Uterus (tissue), 2 donors: ENCODE results near the gene CLNK.

ENCODE experiments used
- POLR2A ChIP-seq, 2 donors: fragments of 450-650 bp; IDR thresholded peaks; one replicate each; pipeline ENCODE4 v1.6.1; 2016; ENCODE audit warnings: antibody characterized with exemption in 2 of 2, mild to moderate bottlenecking in 1 of 2, moderate library complexity in 1 of 2
- TF ChIP-seq, protein P1 (sequence below), 4 experiments: fragments of 200-600 bp in 2 of 4; fragments of 450-650 bp in 2 of 4; sonication (generic) in 2 of 4; IDR thresholded peaks; one replicate each; pipeline ENCODE4 v1.5.1; 2016 to 2019; ENCODE audit warnings: antibody characterized with exemption in 4 of 4, mild to moderate bottlenecking in 2 of 4, moderate library complexity in 1 of 4

DNA sequence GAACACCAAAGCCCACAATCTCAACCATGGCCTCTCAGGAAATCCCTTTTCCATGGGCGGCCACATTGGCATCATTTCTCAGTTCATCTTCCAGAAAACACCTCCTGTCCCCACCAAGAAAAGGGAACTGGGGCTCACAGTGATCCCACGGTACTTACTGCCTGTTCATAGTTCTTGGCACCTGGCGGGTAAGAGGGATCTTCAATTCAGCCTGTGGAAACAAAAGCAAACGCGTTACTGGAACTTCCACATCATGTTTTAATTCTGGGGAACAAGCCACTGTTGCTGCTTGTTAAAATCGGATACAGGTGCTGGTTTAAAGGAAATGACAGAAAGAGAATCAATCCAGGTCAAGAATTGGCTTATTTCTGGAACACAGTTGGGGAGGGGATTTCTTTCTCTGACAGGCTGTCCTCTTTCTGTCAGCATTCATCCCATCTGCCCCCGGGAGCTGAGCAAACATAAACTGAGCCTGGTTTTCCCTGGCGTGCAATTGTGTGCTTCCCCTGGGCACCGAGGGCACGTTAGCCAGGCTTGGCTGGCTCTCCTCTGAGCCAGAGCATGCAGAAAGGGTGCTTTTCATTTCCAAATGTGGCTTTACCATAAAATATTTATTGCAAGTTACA, 16.8 kb downstream of the CLNK start:
- no peak for TF ChIP-seq POLR2A (IDR thresholded peaks at IDR 0.05)
- TF ChIP-seq, protein P1, sequence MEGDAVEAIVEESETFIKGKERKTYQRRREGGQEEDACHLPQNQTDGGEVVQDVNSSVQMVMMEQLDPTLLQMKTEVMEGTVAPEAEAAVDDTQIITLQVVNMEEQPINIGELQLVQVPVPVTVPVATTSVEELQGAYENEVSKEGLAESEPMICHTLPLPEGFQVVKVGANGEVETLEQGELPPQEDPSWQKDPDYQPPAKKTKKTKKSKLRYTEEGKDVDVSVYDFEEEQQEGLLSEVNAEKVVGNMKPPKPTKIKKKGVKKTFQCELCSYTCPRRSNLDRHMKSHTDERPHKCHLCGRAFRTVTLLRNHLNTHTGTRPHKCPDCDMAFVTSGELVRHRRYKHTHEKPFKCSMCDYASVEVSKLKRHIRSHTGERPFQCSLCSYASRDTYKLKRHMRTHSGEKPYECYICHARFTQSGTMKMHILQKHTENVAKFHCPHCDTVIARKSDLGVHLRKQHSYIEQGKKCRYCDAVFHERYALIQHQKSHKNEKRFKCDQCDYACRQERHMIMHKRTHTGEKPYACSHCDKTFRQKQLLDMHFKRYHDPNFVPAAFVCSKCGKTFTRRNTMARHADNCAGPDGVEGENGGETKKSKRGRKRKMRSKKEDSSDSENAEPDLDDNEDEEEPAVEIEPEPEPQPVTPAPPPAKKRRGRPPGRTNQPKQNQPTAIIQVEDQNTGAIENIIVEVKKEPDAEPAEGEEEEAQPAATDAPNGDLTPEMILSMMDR (IDR thresholded peaks at IDR 0.05): no peak
